Measurements from ENCODE around the gene MSI2. TPM values are rescaled to one million over a fixed set of nuclear protein-coding genes. Genes with fewer than 3 reads are reported as not detected.
A peak's percentile ranks its signal among the peaks of the same experiment; 100 is the strongest.
"Not testable (repeated sequence)": the region's sequence is repeated elsewhere in the genome, so short reads cannot be mapped to it uniquely, and the experiment has no call there.

Gene MSI2
- polyA plus RNA-seq, 1 donor from 2014 or later: 3.8 TPM

DNA sequence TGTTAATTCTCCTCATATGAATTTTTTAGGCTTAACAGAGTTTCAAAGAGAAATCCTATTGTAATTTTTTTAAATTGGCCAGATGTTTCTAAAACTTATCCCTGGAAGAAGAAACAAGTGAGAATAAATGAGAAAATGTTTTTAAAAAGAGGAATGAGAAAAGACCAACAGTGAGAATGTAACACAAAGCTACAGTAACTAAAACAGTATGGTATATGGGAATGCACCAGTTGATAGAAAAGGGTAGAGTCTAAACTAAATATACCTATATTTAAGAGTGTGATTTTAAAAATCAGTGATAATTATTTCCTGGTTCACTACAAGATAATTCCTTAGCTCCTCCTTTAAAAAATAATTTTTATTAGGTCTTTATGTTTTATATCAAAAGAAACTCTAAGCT is 360.9 kb downstream of the MSI2 start:
- Mint-ChIP-seq H3K4me1 (peaks cover 4 to 13% (median 9%) of the 10 kb centered on the region in 3 donors), H3K27ac (peak overlapping the region in 1 of 3 donors; percentile 76), H3K9me3 (no peaks in the 10 kb centered on the region), H3K27me3 (no peaks in the 10 kb centered on the region), H3K4me3 (no peak overlapping the region), H3K36me3 (peaks cover 5% of the 10 kb centered on the region)

DNA sequence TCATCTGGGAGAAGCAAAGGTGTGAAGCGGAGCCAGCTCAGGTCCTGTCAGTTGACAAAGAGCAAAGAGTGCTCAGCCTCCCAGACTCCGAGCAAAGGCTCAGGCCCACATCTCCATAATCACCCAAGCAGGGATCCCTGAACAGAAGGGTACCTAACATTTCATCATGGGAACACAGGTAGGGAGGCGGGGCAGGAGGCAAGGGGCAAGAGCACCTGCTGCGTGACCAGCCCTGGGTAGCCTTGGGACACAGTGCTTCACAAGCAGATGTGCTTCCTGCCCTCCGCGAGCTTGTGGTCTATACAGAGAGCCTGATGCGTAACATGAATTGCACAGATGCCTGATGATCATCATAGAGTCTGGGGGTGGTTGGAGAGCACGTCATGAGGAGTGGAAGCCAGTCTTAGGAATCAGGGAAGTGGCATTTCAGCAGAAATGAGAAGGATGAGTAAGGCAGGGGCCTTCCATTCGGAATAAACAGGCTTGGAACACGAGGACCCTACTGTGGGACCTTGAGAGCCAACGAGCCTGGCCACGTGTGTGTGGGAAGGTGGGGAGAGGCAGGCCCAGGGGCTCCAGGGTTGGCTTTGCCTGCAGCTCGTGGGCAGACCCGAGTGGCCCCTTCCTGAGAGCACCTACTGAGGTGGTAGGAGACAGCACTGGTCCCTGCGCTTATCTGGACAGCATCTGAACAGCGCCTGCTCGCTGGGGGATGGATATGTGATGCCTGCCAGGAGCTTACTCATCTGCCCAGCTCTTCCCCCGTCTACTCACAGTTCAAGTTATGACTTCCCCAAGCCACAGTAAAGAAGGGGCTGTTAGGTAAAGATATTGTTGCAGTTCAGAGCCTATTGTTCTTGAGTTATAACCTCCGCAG is 363.0 kb downstream of the MSI2 start:
- H3K9me3 Mint-ChIP-seq: no peaks in the 10 kb centered on the region
- H3K27me3 Mint-ChIP-seq: no peaks in the 10 kb centered on the region
- no peak overlapping the region for H3K27ac Mint-ChIP-seq
- H3K4me3 Mint-ChIP-seq: no peak overlapping the region
- peaks cover 19 to 25% (median 25%) of the 10 kb centered on the region in 3 donors for H3K4me1 Mint-ChIP-seq
- H3K36me3 Mint-ChIP-seq: peaks cover 7% of the 10 kb centered on the region

DNA sequence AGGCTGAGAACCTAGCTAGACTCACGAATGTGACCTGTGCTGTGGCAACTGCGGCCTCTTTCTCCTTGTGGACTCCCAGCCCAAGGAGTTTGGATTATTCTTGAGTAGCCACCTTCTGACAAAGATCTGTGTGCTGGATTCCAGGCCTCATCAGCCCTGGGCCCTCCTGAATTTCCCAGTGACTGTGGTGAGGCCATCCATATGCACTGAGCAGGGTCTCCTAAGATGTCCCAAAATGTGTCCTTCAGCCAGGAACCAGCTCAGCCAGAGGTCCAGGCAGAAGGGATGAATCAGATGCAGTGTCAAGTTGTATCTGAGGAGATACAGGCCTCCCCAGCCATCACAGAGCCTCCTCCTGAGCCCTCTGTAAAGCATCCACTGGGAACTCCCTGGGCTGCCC is 364.3 kb downstream of the MSI2 start:
- H3K36me3 Mint-ChIP-seq: peaks cover 7% of the 10 kb centered on the region
- H3K27ac Mint-ChIP-seq: no peak overlapping the region
- peaks cover 23 to 29% (median 27%) of the 10 kb centered on the region in 3 donors for H3K4me1 Mint-ChIP-seq
- H3K4me3 Mint-ChIP-seq: no peak overlapping the region
- no peaks in the 10 kb centered on the region for H3K27me3 Mint-ChIP-seq
- no peaks in the 10 kb centered on the region for H3K9me3 Mint-ChIP-seq

DNA sequence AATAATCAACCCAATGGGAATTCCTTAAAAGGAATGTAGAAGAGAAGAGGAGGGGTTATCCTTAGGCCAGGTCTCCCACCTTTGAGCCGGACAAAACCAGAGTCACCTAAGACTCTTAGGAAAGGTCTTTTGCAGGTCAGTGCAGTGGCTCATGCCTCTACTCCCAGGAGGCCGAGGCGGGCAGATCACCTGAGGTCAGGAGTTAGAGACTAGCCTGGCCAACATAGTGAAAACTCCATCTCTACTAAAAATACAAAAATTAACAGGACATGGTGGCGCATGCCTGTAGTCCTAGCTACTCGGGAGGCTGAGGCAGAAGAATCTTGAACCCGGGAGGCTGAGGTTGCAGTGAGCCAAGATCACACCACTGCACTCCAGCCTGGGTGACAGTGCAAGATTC is 365.5 kb downstream of the MSI2 start:
- peak overlapping the region in 1 of 3 donors; percentile 88 for H3K27ac Mint-ChIP-seq
- peak overlapping the region in 2 of 4 donors; percentile 12 to 58 for H3K4me3 Mint-ChIP-seq
- H3K9me3 Mint-ChIP-seq, H3K36me3 Mint-ChIP-seq, H3K27me3 Mint-ChIP-seq: not testable (repeated sequence)
- H3K4me1 Mint-ChIP-seq: peaks cover 26 to 29% (median 27%) of the 10 kb centered on the region in 3 donors

DNA sequence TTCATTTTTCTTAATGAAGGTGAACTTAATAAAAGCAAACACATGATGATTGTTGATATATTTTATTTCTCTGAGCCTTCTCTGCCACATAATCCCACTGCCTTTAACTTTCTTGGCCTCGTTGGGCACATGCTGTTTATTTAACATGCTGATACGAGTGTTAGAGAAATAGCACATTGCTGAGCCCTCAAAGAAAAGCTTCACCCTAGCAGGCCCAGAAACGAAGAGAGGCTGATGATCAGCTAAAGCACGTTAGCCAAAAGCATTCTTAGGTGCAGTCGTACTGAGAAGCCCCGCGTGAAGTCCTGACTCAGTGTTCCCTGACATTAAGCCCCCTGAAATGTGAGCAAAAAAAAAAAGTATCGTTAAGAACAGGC is 366.0 kb downstream of the MSI2 start:
- Mint-ChIP-seq H3K4me3 (peak overlapping the region; percentile 73 to 95 (median 81)), H3K9me3 (no peaks in the 10 kb centered on the region), H3K27ac (peak overlapping the region in 2 of 3 donors; percentile 60 to 88), H3K4me1 (peaks cover 27 to 32% (median 27%) of the 10 kb centered on the region in 3 donors), H3K36me3 (peaks cover 2% of the 10 kb centered on the region), H3K27me3 (no peaks in the 10 kb centered on the region)

DNA sequence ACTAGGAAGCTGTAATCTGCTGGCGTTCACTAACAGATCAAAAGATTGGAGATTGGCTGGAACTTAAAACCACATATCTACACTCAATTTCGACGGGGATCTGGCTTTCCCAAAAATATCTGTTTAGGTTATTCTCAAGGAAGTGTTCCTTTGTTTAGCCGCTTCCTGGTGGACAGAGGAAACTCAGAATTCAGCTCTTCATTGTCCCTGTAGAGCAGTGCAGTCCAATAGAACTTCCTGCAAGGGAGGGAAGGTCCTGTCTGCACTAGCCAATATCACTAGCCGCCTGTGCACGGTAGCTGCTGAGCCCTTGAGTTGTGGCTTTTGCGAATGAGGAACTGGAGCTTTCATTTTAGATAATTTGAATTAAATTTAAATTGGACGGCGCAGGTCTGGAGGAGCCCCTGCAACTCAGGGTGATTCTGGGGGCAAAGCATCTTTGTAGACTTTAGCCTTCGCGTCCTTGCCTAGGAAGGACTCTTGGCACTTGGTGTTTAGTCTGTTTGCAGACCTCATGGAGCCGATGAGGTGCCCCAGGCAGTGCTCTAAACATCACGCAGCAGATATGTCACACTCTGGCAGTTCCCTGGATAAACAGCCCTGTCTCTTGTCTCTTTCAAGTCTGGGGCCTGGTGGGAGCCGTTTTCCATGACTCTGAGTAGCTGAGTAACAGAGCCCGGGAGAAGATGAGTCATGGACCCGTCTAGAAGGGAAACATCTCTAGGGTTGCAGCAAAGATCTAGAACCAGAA is 366.5 kb downstream of the MSI2 start:
- Mint-ChIP-seq H3K4me3 (peak overlapping the region; percentile 73 to 95 (median 81)), H3K4me1 (peaks cover 30 to 36% (median 31%) of the 10 kb centered on the region in 3 donors), H3K9me3 (no peaks in the 10 kb centered on the region), H3K27me3 (no peaks in the 10 kb centered on the region), H3K36me3 (peaks cover 5% of the 10 kb centered on the region), H3K27ac (peak overlapping the region; percentile 36 to 88 (median 60))

DNA sequence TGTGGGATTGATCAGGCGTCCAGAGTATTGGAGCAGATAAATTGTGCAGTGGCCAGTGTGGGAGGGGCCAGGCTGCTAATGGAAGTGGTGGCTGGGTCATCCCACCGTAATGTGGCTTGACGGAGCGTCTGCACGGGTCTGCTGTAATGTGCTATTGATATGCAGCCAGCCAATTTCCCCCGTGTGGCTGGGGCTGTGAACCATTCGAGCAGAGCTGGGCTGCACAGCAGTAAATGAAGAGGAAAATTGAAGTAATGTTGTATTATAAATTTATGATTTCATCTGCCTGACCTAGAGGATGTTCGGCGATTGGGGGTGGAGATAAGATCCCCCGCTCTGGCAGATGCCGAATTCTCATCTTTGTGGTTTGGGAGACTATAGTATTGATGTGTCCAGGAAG is 367.3 kb downstream of the MSI2 start:
- Mint-ChIP-seq H3K4me1 (peaks cover 33 to 43% (median 38%) of the 10 kb centered on the region in 3 donors), H3K27ac (peak overlapping the region in 2 of 3 donors; percentile 60 to 88), H3K27me3 (no peaks in the 10 kb centered on the region), H3K9me3 (no peaks in the 10 kb centered on the region), H3K4me3 (peak overlapping the region; percentile 73 to 95 (median 81)), H3K36me3 (peaks cover 6% of the 10 kb centered on the region)

DNA sequence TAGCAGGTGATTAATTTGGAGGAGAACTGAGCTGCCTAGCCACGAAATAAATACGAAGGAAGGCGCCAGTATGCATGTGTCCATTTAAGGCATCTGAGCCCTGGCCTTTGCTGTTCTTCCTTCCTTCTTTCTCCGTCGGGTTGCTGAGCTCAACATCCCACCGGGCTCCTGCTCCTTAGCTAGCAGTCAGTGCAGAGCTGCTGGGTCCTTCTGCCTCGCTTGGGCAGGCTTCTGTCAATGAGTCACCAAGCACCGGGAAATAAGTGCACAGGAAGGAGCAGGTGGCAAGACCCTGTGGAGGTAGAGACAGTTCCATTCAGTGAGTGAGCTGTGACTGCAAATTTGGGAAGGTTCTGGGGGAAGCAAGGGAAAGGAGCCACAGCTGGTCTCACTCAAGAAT is 368.1 kb downstream of the MSI2 start:
- Mint-ChIP-seq H3K4me1 (peaks cover 38 to 50% (median 44%) of the 10 kb centered on the region in 3 donors), H3K9me3 (no peaks in the 10 kb centered on the region), H3K4me3 (peak overlapping the region in 2 of 4 donors; percentile 13 to 87), H3K36me3 (peaks cover 8% of the 10 kb centered on the region), H3K27ac (peak overlapping the region in 1 of 3 donors; percentile 4), H3K27me3 (no peaks in the 10 kb centered on the region)

DNA sequence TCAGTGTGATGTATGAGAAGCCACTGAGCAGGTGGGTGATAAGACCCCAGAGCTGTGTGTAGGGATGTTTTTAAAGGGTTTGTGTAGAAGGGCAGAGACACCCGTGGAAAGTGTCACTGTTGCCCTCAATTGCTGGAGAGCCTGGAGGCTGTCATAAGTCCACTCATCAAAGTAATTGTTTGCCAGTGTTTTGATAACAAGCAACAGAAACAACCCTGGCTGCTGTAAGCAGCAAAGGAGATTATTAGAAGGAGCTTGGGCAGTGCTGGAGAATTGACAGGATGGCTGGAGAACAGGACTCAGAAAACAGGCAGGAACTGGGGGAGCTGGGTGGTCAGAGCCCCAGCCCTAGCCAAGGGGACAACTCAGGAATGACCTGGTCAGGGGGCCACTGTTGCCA is 369.2 kb downstream of the MSI2 start:
- H3K4me1 Mint-ChIP-seq: peaks cover 43 to 55% (median 50%) of the 10 kb centered on the region in 3 donors

DNA sequence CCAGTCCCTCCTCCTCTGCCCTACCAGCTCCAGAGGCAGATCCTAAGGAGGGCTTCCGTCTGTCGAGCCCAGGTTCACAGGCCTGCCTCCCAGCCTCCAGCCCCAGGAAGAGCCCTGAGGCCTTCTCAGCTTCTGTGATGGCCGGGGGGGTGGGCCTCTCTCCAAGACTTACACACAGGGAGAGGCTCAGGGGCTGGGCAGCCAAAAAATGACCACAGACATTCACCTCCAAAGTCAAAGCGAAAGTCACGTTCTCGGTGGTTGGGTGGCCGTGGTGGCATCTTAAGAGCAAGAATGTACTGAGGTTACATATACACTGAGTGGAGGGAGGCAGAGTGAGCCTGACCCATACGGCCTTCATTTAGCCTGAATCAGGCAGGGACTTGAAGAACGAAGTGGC is 369.6 kb downstream of the MSI2 start:
- Mint-ChIP-seq H3K27ac (no peak overlapping the region), H3K36me3 (peaks cover 8% of the 10 kb centered on the region), H3K4me3 (peak overlapping the region in 1 of 4 donors; percentile 12), H3K27me3 (no peaks in the 10 kb centered on the region), H3K4me1 (peaks cover 44 to 56% (median 50%) of the 10 kb centered on the region in 3 donors), H3K9me3 (no peaks in the 10 kb centered on the region)

More for the DNA sequence above, 369.2 kb downstream of the MSI2 start:
- Mint-ChIP-seq H3K27ac (peak overlapping the region in 1 of 3 donors; percentile 81), H3K27me3 (no peaks in the 10 kb centered on the region), H3K36me3 (peaks cover 8% of the 10 kb centered on the region), H3K4me3 (no peak overlapping the region), H3K9me3 (no peaks in the 10 kb centered on the region)

DNA sequence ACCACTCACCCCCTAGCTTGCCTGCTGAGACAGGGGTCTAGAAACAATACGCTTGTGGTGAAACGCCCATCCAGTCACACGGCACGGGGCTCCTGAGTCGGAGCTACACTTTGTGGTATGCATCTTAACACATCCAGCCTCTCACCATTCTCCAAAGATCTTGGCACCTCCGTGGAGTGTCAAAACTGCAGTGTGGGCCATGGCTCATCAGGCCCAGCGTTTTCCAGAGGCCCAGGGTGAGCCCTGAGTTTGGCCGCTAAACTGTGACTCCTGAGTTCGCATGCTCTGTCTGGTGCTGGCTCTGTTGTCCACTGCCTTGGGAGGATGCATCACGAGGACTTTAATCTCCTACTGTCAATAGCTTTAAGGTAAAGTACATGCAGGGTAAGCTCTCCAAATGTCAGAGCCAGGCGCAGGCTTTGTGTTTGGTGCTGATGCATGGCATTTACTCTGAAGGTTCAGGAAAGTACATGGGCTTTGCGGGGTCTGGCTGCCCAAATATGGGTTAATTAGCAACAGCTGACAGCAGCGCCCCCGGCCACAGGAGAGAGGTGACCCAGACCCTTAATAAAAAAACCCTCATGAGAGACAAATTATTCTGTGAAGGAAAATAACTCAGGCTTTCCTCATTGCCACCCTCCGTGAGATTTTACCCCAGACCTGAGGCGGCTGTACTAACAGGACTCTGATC is 370.3 kb downstream of the MSI2 start:
- H3K4me3 Mint-ChIP-seq: peak overlapping the region in 1 of 4 donors; percentile 41
- H3K27ac Mint-ChIP-seq: peak overlapping the region in 1 of 3 donors; percentile 14
- no peaks in the 10 kb centered on the region for H3K27me3 Mint-ChIP-seq
- no peaks in the 10 kb centered on the region for H3K9me3 Mint-ChIP-seq
- peaks cover 8% of the 10 kb centered on the region for H3K36me3 Mint-ChIP-seq
- peaks cover 50 to 59% (median 51%) of the 10 kb centered on the region in 3 donors for H3K4me1 Mint-ChIP-seq

DNA sequence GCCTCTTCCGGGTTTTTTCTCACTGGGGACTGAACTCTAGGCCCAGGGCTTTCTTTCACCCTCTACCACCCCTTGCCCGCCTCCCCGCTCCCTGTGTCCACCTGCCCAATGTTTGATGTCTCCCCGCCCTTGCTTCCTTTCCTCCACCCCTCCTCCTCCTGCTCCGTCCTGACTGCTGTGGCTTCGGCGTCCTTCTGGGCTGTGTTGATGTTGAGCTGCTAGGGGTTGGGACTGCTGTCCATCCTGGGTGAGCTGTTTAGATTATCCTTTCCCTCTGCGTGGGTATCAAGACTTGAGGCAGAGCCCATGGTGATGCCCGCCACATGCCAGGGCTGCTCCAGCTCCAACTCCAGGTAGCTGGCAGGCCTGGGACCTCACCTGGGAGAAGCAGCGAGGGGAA is 371.3 kb downstream of the MSI2 start:
- Mint-ChIP-seq H3K27ac (peak overlapping the region in 1 of 3 donors; percentile 52), H3K36me3 (peaks cover 8% of the 10 kb centered on the region), H3K4me1 (peaks cover 49 to 54% (median 50%) of the 10 kb centered on the region in 3 donors)

DNA sequence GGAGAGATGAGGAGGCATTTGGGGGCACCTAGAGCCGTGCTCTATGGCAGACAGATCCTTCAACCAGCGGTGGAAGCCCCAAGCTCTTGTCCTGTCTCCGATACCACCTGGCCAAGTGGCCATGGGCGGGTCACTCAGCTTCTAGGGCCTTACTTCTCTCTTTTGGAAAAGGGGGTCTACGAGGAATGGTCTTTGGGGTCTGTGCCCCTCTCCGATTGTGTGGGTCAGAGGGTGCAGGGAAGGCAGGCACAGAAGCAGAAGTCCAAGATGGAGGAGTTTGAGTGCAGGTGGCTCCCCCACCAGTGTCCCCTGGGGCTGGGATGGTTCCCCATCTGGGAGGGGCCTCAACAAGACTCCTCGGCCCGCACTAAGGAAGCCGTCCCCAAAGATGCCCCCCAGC is 372.1 kb downstream of the MSI2 start:
- H3K36me3 Mint-ChIP-seq: peaks cover 10% of the 10 kb centered on the region
- peak overlapping the region; percentile 52 to 74 (median 73) for H3K27ac Mint-ChIP-seq
- H3K9me3 Mint-ChIP-seq: no peaks in the 10 kb centered on the region
- H3K4me1 Mint-ChIP-seq: peaks cover 42 to 45% (median 42%) of the 10 kb centered on the region in 3 donors
- H3K27me3 Mint-ChIP-seq: no peaks in the 10 kb centered on the region
- peak overlapping the region in 2 of 4 donors; percentile 83 to 84 for H3K4me3 Mint-ChIP-seq

More for the DNA sequence above, 371.3 kb downstream of the MSI2 start:
- Mint-ChIP-seq H3K27me3 (no peaks in the 10 kb centered on the region), H3K9me3 (no peaks in the 10 kb centered on the region), H3K4me3 (peak overlapping the region in 1 of 4 donors; percentile 83)

DNA sequence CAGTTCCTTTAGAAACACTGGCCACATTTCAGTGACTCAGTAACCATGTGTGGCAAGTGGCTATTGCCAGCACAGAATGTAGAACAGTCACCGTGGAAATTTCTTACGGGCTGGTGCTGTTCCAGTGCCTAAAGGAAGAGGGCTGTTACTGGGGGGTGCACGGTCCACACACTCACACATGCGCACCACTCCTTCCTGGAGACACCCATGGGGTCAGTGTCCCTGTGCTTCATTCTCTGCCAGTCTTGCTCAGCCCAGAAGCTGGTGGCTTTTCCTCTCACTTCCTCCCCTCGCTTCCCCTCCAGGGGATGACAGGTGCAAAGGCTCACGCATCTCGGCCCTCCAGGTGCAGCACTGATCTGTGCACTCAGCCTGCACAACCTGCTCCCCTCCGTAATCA is 373.1 kb downstream of the MSI2 start:
- Mint-ChIP-seq H3K4me3 (peak overlapping the region; percentile 7 to 59 (median 32)), H3K4me1 (peaks cover 32 to 36% (median 35%) of the 10 kb centered on the region in 3 donors), H3K36me3 (peaks cover 11% of the 10 kb centered on the region), H3K27me3 (no peaks in the 10 kb centered on the region), H3K27ac (peak overlapping the region; percentile 52 to 74 (median 59)), H3K9me3 (peaks cover 0 to 2% (median 0%) of the 10 kb centered on the region in 3 donors)
